GM21526 (cell line): ENCODE results near the gene SUPT7L.
"Not testable (repeated sequence)": the region's sequence is repeated elsewhere in the genome, so short reads cannot be mapped to it uniquely, and the experiment has no call there.

ENCODE experiments used
- ATAC-seq: cut with Tn5 transposase; IDR thresholded peaks from one replicate; pipeline ENCODE4 v1.9.1; 2021; ENCODE audit warnings: moderate library complexity; ENCODE audit not compliant: unreplicated experiment, low FRiP score

SUPT7L gene

GRCh38 chr2:27687232-27687631, 23.8 kb upstream of the SUPT7L start:
- ATAC-seq: no peak

GRCh38 chr2:27685577-27685976, 22.2 kb upstream of the SUPT7L start:
- no peak for ATAC-seq

DNA sequence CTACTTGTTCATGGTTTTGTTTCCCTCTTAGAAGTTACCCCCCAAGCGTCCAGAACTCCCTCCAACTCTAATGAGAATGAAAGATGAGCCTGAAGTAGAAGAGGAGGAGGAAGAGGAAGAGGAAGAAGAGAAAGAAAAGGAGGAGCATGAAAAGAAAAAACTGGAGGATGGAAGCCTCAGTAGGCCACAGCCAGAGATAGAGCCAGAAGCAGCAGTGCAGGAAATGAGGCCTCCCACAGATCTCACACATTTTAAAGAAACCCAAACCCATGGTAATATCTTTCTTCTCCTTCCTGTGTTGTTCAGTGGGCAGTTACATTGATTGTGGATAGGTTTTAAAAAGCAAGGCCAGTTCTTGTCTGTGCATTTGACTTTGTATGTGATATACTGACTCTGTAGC, 21.6 kb upstream of the SUPT7L start:
- ATAC-seq: not testable (repeated sequence)

GRCh38 chr2:27683390-27684071, 20.1 kb upstream of the SUPT7L start:
- ATAC-seq: peak; percentile 64

DNA sequence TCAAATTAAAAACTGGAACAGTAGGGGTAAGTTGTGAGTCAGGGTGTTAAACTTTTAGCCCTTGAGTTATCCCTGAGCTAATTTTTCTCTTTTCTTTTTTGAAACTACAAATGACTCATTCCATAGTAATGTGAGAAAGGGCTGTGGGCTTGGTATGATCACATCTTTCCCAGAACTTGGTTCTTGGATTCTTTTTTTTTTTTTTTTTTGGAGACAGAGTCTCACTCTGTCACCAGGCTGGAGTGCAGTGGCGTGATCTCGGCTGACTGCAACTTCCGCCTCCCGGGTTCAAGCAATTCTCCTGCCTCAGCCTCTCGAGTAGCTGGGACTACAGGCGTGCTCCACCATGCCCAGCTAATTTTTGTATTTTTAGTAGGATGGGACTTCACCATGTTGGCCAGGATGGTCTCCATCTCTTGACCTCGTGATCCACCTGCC, 18.9 kb upstream of the SUPT7L start:
- not testable (repeated sequence) for ATAC-seq

- ATAC-seq: no peak
Measured at GRCh38 chr2:27681841-27682240, 18.4 kb upstream of the SUPT7L start.

DNA sequence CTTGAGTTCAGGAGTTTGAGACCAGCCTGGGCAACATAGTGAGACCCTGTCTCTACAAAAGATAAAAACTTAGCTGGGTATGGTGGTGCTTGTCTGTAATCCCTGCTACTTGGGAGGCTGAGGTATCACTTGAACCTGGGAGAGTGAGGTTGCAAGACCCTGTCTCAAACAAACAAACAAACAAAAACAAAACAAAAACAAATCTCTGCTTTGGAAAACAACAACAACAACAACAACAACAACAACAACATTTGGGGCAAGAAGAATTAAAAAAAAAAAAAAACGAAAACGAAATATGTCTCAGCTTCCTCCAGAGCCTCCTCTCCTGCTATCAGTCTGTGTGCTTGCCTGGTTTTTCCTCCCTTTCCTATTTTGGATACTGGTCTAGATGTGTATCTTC, 17.2 kb upstream of the SUPT7L start:
- ATAC-seq: no peak

DNA sequence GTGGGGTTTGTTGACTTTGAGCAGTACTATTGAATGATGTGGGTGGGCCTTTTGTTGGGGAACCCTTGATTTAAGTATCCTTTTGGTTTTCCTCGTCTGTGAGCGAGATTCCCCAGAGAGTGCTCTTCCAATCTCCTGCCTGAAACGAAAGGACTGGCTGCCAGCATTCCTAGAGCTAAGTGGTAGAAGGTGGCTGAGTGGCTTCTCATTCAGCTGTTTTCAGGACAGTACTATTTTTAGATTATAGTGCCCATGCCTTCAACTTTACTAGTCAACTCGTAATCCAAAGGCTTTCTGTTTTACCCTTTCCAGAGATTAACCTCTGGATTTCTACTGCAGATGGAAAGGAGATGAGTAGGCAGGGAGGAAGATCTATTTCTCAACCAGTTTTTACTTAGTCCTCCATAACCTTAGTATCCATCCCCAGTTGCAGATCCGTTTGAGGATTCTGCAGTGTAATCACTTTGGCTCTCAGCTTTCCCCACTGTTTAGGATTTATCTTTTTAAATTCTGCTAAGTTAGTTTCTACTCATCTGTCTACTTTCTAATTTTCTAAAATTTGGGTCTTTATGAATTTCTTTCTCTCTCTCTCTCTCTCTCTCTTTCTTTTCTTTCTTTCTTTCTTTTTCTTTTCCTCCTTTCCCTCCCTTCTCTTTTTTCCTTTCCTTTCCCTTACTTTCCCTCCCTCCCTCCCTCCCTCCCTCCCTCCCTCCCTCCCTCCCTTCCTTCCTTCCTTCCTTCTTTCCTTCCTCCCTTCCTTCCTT, 9.5 kb upstream of the SUPT7L start:
- no peak for ATAC-seq

GRCh38 chr2:27671235-27671634, 7.8 kb upstream of the SUPT7L start:
- ATAC-seq: no peak

DNA sequence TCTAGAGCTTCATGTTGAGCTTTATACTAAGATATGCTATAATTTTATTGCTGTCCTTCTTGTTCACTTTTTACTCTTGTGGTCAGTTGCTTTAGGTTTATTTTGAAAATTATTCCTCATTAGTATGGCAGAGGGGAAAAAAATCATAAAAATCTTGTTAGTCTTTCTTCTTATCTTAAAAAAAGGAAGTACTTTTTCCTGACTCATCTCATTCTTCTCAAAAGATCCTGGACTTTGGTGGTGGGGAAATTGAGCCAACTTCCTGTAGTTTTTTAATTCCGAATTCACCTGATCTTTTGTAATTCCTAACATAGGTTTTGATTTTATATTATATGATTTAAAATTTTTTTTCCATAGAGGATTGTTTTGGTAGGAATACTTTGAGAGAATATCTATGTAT, 4.0 kb upstream of the SUPT7L start:
- no peak for ATAC-seq

GRCh38 chr2:27664622-27665363, 1.4 kb upstream of the SUPT7L start:
- no peak for ATAC-seq

DNA sequence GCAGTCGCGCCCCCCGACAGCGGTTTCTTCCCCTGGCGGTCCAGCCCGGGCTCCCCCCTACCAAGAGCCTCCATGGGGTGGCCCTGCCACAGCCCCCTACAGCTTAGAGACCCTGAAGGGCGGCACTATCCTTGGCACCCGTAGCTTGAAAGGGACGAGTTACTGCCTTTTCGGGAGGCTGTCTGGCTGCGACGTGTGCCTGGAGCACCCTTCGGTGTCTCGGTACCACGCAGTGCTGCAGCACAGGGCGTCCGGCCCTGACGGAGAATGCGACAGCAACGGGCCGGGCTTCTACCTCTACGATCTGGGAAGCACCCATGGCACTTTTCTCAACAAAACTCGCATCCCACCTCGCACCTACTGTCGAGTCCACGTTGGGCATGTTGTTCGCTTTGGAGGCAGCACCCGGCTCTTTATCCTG, 750 bp upstream of the SUPT7L start:
- ATAC-seq: peak; percentile 28

DNA sequence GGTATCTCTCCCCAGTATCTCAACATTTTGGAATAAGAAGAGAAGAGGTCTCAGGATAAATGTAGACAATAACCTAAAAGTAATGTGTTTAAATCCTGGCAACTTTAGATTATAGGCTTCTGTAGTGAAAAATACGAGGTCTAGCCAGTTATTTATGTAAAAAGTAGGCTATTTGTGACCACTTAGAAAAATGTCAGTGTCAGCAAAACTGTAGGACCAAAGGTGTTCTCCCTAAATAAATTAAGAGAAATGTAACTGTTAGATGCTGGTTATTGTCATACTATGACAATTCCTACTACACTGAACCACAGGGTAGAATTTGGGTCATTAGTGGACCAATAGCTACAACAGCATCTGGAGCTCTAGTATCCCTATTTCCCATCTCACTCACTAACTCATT, 2.0 kb downstream of the SUPT7L start:
- no peak for ATAC-seq

DNA sequence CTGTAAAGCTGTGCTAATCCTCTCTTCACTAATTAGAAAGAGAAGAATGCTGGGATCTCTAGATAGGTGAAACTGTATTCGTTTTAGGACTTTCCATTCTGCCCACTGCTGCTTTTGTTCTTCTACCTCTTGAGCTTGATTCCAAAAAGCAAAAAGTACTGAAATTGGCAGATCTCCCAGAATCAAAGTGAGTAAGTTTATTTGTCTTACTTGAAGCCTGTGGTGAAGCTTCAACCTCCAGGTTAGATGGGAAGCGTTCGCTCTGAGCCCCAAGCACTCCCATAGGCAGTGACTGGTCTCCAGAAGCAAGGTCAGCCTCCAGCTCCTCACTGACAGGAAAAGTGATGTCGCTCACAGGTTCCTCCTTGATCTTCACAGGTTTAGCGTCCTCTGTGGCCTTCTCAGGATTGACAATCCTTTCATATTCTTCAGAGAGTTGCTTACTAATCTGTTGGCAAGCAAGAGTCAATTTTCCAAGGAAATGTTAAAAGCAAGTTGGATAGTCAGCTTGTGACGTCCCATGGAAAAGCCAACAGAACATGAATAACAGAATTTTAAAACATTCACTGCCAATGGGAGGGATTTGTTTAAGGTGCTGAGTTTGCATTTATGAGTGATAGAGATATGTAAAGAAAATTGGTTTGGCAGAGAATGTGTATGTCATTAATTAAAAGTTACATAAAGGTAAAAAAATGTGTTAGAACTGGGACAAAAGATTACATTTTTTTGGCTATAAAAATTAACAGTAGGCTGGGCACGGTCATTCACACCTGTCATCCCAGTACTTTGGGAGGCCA, 8.1 kb downstream of the SUPT7L start:
- no peak for ATAC-seq

- ATAC-seq: no peak
Measured at GRCh38 chr2:27653397-27653796, 10.0 kb downstream of the SUPT7L start.

GRCh38 chr2:27652790-27653189, 10.6 kb downstream of the SUPT7L start:
- no peak for ATAC-seq

- no peak for ATAC-seq
Measured at GRCh38 chr2:27652341-27652740, 11.1 kb downstream of the SUPT7L start.

DNA sequence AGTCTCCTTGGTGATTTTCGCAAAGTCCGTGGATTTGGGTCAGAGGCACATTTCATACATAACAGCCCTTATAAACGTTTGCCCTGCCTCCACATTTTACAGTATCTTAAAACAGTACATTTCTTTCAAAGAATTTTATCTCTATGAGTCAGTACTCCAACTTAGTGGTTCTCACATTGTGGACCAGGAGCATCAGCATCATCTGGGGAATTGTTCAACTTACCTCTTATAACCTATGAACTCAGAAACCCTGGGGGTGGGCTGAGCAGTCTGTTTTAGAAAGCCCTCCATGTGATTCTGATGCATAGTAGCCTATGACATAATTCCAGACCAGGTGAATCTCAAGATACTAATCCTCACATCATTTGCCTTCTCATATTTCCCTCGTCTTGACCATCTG, 12.4 kb downstream of the SUPT7L start:
- no peak for ATAC-seq

GRCh38 chr2:27647737-27648136, 15.7 kb downstream of the SUPT7L start:
- ATAC-seq: no peak

GRCh38 chr2:27647289-27647688, 16.1 kb downstream of the SUPT7L start:
- no peak for ATAC-seq

- ATAC-seq: no peak
Measured at GRCh38 chr2:27645197-27645596, 18.2 kb downstream of the SUPT7L start.
